ENCODE measurements around the gene FGF19.
"Not testable (repeated sequence)": the region's sequence is repeated elsewhere in the genome, so short reads cannot be mapped to it uniquely, and the experiment has no call there.

Gene FGF19

GRCh38 chr11:69695581-69695980 lies 8.2 kb downstream of the FGF19 start:
- no peak for DNase-seq

- DNase-seq, result no peak
These were observed 9.0 kb downstream of the FGF19 start for GRCh38 chr11:69694781-69695180.

GRCh38 chr11:69692422-69692821 lies 11.4 kb downstream of the FGF19 start:
- DNase-seq, result no peak

- peak; percentile 46 for DNase-seq
These were observed 12.4 kb downstream of the FGF19 start for GRCh38 chr11:69691463-69691862.

- no peak for DNase-seq
These were observed 14.1 kb downstream of the FGF19 start for GRCh38 chr11:69689484-69690319.

- not testable (repeated sequence) for DNase-seq
These were observed 15.7 kb downstream of the FGF19 start for GRCh38 chr11:69687969-69688771.

- DNase-seq, result no peak
These were observed 17.0 kb downstream of the FGF19 start for GRCh38 chr11:69686856-69687255.

GRCh38 chr11:69686452-69686851 lies 17.4 kb downstream of the FGF19 start:
- DNase-seq, result no peak

GRCh38 chr11:69685348-69685747 lies 18.5 kb downstream of the FGF19 start:
- no peak for DNase-seq

- DNase-seq, result no peak
These were observed 19.2 kb downstream of the FGF19 start for GRCh38 chr11:69684651-69685050.

GRCh38 chr11:69683764-69684333 lies 20.0 kb downstream of the FGF19 start:
- no peak for DNase-seq

GRCh38 chr11:69682681-69683326 lies 21.0 kb downstream of the FGF19 start:
- no peak for DNase-seq

- DNase-seq, result no peak
These were observed 21.6 kb downstream of the FGF19 start for GRCh38 chr11:69682221-69682620.

- no peak for DNase-seq
These were observed 23.1 kb downstream of the FGF19 start for GRCh38 chr11:69680688-69681087.

GRCh38 chr11:69677749-69678148 lies 26.1 kb downstream of the FGF19 start:
- no peak for DNase-seq

GRCh38 chr11:69674886-69675714 lies 28.7 kb downstream of the FGF19 start, which contains the start of gene LTO1:
LTO1 (minus strand) TSS chr11:69675353; CDS start chr11:69675239, 114 bp downstream.
- DNase-seq, result peak; percentile 95

- DNase-seq, result peak; percentile 50
These were observed 29.4 kb downstream of the FGF19 start for GRCh38 chr11:69674267-69674885.

- DNase-seq, result no peak
These were observed 31.9 kb downstream of the FGF19 start for GRCh38 chr11:69671734-69672465.

GRCh38 chr11:69670158-69670845 lies 33.5 kb downstream of the FGF19 start:
- DNase-seq, result peak; percentile 80

- no peak for DNase-seq
These were observed 34.3 kb downstream of the FGF19 start for GRCh38 chr11:69669486-69669885.
